Sigmoid colon (tissue), 4 donors: ENCODE data around the gene PERP.

Experiments
- EP300 ChIP-seq, 4 donors: sonication (generic); formaldehyde crosslinking; IDR thresholded peaks; one replicate each; pipeline ENCODE4 v1.6.1; 2017; ENCODE audit warnings: antibody characterized with exemption in 4 of 4
- POLR2A ChIP-seq, 2 donors: fragments of 450-650 bp; IDR thresholded peaks; one replicate each; pipeline ENCODE4 v1.6.1; 2016; ENCODE audit warnings: antibody characterized with exemption in 2 of 2, mild to moderate bottlenecking in 2 of 2, moderate library complexity in 2 of 2
- POLR2AphosphoS5 ChIP-seq, 4 donors: sonication (generic); formaldehyde crosslinking; IDR thresholded peaks; one replicate each; pipeline ENCODE4 v1.6.1; 2017; ENCODE audit warnings: antibody characterized with exemption in 4 of 4
- TF ChIP-seq, protein P1 (sequence below), 4 experiments: fragments of 450-650 bp in 3 of 4; fragments of 200-600 bp in 1 of 4; IDR thresholded peaks; one replicate each; pipeline ENCODE4 v1.5.1; 2016 to 2019; ENCODE audit warnings: antibody characterized with exemption in 4 of 4, mild to moderate bottlenecking in 3 of 4, moderate library complexity in 2 of 4

DNA sequence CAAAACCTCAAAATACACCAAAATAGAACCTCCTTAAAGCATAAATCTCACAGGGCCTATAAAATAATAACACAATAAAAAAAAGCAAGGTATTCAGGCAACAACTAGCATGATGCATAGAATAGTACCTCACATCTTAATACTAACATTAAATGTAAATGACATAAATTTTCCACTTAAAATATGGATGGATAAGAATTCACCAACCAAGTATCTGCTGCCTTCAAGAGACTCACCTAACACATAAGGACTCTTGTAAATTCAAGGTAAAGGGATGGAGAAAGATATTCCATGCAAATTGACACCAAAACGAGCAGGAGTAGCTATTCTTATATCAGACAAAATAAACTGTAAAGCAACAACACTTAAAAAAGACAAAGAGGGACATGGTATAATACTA, 52.2 kb downstream of the PERP start:
- TF ChIP-seq POLR2A (IDR thresholded peaks at IDR 0.05) (no peak), POLR2AphosphoS5 (IDR thresholded peaks at IDR 0.05) (no peak), EP300 (IDR thresholded peaks at IDR 0.05) (no peak)
- TF ChIP-seq, protein P1, sequence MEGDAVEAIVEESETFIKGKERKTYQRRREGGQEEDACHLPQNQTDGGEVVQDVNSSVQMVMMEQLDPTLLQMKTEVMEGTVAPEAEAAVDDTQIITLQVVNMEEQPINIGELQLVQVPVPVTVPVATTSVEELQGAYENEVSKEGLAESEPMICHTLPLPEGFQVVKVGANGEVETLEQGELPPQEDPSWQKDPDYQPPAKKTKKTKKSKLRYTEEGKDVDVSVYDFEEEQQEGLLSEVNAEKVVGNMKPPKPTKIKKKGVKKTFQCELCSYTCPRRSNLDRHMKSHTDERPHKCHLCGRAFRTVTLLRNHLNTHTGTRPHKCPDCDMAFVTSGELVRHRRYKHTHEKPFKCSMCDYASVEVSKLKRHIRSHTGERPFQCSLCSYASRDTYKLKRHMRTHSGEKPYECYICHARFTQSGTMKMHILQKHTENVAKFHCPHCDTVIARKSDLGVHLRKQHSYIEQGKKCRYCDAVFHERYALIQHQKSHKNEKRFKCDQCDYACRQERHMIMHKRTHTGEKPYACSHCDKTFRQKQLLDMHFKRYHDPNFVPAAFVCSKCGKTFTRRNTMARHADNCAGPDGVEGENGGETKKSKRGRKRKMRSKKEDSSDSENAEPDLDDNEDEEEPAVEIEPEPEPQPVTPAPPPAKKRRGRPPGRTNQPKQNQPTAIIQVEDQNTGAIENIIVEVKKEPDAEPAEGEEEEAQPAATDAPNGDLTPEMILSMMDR (IDR thresholded peaks at IDR 0.05), result no peak
